A204.1 (cell line): Measurements from ENCODE around the gene HELT.

Experiments
- FAIRE-seq: peaks from 2 replicates; lab custom pipeline; 2012; peaks lifted over from hg19 to GRCh38; lab: Jason Lieb, UNC

The HELT gene

DNA sequence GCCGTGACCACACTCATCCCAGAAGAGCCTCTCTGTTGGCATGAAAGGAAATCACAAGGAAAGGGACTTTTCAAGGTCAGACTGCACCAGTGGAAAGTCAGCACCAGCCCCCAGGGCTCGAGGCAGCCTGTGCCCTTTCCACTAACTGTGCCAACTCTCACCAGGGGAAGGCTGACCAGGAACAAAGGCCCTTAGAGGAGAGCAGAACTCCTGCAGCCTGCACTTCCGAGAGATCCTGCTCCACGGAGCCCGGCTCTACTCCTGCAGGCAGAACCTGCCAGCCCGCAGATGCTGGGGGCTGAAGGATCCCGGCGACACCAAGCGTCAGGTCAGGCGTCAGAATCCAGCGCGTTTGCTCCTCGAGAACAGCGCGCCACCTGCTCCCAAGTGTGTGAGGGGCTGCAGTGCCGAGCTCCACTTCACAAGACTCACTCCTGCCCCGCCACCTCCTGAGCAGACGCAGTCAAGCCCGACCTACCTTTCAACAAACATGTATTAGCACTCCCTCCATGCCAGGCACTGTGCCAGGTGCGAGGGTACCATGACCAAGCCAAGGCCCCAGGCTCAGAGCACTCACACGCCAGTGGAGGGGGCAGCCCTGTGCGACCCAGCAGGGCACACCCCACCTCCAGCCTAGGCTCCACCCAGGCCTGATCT is 13.6 kb upstream of the HELT start:
- no peak for FAIRE-seq

DNA sequence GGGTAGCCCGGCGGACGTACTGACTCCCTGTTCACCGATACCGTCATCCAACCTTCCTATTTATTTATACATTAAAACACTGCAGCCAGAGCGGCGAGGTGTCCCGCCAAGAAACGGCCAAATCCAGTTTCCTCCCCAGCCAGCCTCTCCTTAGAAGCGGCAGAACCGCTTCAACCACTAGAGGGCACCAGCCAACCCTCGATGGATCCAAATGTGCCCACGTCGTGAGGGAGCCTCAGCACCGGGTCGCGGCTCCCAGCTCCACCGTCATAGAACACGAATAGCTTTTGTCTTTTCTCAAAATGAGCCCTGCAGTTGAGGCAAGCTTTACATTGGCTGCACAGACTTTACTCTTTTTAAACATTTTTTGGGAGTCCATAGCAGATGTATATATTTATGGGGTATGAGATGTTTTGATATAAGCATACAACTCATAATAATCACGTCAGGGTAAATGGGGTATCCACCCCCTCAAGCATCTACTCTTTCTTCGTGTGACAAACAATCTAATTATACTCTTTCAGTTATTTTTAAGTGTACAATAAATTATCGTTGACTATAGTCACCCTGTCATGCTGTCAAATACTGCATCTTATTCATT is 13.0 kb upstream of the HELT start:
- peak; percentile 40 for FAIRE-seq

DNA sequence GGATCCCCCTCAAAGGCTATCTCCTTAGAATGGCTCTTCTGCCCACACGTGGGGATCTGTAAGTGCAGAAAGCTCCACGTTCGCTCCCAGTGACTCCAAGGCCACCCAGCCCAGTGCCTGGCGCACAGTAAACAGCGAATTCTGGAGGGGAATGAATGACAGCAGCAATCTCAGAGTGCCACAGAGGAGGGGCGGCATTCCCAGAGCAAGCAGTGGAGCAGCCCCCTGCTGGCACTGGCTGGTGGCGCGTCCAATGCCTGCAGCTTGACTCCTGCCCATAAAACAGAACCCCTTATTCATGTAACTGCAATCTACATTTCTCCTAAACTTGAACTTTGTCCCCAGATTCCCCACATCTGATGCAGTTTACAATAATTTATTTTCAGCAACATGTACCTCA is 6.9 kb upstream of the HELT start:
- FAIRE-seq: no peak

DNA sequence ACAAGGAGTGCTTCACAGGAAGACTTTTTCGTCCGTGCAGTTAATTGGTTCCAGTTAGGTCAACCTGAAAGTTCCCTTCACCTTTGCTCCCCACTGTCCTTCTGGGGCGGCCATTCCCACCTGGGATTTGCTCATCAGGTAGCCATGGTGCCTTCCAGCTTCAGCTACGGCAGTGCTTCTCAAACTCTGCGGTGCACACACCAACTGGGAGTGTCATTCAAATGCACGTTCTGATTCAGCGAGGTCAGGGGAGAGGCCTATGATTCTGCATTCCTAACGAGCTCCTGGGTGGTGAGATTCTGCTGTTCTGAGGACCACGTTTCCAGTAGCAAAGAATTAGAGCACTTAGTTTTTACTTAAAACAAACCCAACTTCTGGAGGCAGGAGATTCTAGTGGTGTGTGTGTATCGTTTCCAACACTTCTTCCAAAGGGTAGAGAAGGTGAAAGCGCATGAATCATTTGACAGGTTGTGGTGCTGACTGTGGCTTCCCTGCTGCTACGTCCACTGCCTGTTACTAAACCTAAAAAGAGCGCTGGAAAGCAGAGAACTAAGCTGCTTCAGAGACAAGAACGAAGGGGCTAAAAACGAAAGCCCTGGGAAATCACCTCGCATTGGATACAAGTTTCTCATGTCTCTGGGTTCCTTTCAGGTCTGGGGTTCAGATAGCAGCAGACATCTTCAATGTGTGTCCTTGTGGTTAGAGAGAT is 4.7 kb upstream of the HELT start:
- no peak for FAIRE-seq

DNA sequence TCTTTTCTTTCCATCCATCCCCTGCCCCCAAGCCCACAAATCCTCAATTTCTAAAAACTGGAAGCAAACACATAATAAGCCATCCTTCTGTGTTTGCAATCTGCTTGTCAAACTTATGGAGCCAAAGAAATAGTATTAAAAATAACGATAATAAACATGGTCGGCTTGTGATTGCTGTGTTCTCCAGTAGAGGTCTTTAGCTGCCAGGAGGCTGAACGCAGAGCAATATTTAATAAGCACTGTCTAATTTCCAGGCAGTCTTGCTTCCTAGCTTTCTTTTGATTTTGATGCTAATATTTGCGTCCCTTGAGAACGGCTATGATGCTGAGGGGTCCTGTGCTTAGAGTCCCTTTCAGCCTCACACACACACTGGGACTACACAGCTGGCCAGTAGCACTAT is 3.2 kb upstream of the HELT start:
- FAIRE-seq: no peak

DNA sequence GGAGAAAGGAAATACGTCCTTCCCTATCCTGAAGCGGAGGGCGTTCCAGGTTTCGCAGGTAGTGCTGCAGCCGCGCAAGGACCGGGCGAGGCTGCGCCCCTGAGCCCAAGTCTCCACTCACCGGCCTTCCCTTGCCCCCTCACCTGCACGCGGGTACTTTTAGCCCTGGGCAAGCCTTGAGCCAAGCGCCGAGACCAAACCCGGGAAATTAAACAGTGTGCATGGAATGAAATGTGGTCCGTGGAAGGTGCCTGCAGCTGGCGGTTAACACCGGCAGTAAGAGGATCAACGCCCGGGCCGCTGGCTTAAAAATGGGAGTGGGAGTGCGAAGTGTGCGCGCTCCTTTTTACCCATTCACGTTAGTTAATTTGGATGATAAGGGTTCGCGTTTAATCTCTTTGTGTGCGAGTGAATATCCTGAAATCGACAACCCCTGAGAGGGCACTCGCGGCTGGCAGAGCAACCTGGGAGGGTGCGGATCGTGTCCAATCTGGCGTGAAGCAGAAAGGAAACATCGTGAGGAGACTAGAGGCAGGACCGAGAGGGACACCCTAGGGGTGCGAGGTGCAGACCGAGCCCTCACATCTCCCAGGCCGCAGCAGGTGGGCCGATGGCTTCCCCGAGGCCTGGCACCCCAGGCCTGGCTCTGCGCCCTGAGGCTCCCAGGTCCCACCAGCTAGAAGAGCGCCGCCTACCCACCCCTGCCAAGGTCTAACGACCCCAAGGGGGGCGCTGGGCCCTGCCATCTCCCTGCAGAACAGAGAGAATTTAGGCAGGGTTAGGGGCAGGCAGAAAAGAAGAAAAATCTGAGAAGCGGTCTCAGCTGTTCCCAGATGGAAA is 2.0 kb upstream of the HELT start:
- no peak for FAIRE-seq

DNA sequence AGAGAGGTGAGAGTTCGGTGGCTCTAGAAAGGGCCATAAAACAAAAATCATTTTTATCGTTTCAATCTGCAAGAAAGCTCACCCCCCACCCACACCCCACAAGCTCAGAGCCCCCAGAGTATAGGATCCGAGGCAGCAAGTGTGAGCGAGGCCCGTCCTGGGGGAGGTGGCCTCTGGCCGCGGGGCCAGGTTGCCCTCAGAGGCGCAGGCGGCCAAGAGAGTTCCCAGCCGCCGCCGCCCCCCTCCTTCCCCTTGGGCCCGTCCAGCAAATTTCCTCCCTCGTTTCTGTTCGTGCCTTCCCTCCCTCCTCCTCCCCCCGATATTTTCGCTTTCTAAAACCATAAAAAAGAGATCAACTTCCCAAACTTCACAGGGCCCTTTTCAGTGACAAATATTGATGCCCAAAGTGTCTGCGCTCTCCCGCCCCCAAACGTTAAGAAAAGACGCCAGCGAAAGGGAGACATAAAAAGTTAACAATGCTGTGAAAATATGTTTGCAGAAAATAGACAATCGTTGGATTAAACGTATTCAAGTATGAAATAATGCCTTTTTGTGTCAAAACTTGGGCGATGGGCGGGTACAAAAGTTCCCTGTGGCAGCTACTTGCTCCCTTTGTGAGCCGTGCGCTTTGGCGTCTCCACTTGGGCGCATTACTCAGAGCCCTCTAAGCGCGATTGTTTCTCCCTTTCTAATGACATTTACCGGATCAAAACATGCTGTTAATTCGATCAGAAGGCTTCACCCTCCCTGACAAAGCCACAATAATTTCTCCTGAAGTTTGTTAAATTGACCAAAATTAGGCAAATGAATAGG is 1.1 kb upstream of the HELT start:
- no peak for FAIRE-seq

DNA sequence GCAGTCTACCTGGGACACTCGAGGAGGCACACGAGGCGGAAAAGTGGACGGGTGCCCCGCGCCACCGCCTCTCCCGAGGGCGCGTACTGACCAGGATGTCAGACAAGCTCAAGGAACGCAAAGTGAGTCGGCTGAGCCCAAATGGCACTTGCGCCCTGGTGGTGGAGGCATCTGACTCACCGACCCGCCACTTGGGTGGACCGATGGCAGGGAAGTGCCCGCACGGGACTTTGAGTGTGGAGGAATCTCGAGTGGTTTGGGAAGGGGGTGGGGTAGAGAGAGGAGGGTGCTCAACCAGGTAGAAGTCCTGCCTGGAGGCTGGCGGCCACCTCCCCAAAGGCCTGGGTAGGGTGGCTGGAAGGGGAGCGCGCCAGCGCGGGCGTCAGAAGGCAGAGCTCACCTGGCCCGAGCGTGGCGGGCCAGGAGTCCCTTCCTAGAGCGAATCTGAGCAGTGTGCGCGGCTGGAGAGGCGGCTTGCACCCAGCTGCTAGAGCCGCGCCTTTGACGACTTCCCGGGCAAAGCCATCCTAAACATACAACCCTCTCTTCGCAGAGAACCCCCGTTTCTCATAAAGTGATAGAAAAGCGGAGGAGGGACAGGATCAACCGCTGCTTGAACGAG is 655 bp downstream of the HELT start:
- no peak for FAIRE-seq

DNA sequence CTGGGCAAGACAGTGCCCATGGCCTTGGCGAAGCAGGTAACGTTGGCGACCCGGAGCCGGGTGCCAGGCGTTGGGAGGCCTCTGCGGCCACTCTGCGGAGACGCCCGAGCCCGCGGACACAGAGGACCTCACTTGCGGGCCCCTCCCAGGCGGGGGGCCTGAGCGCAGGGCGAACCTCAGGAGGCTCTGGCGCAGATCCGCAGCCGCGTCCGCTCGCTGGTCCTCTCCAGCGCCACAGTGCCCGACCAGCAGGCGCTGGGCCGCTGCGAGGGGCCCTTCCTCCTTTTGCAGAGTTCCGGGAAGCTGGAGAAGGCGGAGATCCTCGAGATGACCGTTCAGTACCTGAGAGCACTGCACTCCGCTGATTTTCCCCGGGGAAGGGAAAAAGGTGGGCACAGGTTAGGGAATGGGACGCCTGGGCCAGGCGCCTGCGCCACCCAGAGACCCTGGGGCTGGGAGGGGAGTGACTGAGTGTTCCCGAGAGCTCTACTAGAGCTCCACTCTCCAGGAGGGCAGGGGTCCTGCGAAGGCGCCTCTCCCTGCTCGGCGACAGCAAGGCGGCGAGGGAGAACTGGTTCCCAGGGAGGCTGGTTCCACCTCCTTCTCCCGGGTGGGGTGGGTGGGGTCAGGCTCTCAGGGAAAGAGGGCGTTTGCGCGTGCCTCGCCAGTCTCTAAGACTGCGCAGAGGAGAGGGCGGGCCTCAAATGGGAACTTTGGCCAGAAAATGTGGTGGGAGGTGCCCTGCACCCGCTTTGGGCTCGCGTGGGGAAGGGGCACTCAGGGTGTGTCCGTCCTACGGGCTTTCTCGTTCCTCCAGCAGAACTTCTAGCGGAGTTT is 1.4 kb downstream of the HELT start:
- no peak for FAIRE-seq

DNA sequence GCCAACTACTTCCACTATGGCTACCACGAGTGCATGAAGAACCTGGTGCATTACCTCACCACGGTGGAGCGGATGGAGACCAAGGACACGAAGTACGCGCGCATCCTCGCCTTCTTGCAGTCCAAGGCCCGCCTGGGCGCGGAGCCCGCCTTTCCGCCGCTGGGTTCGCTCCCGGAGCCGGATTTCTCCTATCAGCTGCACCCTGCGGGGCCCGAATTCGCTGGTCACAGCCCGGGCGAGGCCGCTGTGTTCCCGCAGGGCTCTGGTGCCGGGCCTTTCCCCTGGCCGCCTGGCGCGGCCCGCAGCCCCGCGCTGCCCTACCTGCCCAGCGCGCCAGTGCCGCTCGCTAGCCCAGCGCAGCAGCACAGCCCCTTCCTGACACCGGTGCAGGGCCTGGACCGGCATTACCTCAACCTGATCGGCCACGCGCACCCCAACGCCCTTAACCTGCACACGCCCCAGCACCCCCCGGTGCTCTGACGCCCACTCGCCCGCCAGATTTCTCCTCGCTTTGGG is 2.1 kb downstream of the HELT start:
- no peak for FAIRE-seq

DNA sequence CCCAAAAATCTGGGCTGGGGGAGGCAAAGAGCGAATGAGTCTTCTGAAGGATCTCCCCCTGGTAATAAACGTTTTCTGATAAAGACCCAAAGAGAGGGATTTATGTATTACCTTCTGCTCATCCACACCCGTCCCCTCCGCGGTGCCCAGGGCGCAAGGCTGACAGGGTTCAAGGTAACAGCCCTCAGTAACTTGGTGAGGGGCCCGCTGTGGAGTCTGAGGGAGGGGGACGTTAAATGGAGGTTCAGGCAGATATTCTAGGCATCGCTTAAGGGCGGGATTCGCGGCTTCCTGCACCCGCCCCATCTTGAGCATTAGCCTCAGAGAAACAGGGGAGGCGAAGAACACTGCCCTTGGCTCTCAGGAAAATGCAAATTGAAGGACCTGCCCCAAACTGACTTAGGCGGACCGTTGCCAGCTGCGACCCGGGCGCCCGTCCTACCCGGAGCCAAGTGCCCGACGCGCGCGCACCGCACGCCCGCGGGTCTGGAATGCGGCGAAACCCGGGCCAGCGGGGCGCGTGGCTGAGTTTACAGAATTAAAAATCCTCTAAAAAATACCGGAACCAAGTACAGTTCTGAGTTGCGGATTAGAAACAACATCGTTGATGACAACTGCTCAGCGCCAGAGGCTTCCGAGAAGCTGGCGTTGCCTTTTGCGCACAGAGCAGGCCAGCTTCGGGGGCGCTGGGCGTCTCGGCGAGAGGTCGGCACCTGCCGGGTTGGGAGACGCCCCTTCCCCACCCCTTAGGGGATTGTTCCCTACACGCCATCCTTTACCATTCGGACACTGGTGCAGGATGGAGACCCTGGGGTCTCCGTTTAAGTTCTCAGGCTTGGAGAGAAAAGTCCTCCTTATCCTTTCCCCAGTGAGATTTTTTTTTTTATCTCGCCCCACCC is 2.8 kb downstream of the HELT start:
- FAIRE-seq: no peak

DNA sequence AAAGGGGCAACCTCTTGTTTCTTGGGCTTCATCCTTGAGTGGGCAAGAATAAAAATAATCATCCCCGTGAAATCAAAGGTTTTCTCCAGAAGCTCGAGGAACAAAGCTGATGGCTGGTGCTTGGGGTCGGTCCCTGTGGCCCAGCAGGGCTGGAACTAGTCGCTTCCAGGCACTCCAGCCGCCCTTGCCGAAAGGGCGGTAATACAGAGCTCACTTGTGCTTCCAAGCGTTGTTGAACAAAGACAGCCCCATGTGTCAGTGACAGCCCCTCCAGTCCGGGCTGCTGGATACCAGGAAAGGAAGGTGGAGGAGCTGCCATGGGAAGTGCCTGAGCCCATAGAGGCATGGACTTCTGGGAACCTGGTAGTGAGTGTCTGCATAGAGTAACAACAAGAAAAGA is 5.2 kb downstream of the HELT start:
- FAIRE-seq: no peak

DNA sequence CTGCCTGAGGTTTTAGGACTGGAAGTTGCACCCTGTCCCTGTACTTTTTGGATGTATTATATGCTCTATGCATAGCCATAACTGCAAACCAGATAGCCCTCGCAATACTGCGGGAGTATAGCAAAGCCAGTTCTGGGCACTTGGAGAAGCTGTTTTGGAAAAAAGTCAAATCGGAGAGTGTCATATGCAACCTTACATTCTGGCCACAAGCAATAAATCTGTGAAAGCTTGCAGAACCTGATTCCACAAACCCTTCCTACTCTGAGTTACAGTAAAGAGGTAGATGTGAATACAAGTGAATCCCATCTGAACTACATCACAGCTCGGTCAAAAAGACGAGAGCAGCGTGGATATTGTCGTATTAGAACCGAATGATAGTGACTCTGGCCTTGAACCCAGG is 10.3 kb downstream of the HELT start:
- FAIRE-seq: no peak

DNA sequence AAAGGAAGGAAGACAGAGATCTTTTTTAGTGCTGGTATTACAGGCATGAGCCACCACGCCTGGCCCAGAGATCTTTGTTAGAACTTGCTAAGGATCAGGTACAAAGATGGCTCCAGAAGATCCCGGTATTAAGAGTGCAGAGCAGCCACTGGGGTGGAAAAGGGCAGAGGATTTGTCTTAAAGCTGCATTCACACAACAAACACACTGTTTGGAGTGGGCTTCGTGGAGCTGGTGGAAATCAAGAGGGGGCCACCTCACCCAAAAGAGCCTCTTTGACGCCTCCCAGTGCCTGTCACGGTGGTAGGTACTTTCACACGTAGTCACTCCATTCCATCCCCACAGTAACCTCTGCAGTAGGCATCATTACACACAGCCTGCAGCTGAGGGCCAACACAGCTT is 13.3 kb downstream of the HELT start:
- no peak for FAIRE-seq

DNA sequence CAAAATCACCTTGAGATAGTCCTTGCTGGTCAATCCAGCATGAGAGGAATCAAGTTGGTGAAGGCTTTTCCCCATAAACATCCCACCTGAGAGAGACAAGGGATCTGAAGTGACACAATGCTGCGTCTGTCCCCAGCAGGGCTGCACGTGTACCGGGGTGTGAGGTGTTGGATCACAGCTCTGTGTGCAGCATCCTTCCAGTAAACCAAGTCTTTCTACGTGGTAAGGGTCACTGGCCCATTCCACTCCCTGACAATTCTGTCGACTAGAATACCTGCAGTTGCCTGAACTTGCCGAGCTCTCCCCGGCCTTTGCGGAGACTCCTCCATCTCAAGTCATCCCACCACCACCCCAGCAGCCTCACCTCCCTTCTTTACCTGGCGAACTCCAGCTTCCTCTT is 14.8 kb downstream of the HELT start:
- FAIRE-seq: no peak

DNA sequence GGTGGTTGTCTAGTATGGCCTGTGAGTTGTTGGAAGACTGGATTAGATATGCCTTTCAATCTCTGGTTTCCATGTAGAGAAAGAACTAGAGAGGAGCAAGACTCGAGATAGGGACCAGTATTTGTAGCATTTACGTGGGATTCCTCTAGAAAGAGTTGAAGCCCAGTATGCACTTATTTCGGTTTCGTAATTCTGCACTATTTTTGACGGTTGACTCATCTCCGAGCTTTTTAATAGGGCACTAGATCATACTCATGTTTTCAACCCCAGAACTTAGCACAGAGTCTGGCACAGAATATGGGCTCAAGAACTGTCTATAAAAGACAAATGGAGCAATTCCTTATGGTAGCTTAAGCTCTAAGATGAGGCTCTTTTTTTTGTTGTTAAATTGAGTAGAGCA is 15.7 kb downstream of the HELT start:
- FAIRE-seq: no peak

DNA sequence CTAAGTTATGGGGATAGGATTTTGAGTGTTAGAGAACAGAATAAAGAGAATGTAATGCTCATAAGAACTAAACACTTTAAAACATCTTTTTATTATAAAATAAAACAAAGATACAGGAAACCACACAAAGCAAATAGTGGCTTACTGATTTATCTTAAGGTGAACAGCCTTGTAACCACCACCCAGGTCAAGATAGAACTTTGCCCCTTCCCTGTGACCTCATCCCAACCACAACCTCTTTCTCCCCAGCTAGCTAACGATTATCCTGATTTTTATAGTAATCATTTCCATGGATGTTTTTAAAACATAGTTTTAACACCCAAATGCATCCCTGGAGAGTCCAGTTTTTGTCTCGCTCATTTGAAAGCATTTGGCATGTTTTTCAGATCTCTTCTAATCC is 17.0 kb downstream of the HELT start:
- FAIRE-seq: no peak

DNA sequence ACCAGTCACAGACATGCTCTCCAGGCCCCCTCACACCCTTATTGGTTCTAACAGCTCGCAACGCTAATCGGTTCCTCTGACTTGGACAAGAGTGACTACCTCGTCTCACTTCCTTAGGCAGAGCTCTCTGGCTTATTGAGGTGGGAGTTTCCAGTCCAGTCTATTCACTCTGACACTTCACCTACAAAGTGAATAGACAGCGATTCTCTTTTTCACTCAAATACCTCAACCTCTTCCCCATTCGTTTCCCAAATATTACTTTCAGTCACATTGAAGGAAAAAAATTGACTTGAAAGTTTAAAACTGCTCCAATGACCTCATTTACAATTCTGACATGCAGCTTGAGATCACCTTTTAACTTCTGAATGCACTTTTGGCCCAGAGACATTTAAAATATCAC is 17.7 kb downstream of the HELT start:
- no peak for FAIRE-seq

DNA sequence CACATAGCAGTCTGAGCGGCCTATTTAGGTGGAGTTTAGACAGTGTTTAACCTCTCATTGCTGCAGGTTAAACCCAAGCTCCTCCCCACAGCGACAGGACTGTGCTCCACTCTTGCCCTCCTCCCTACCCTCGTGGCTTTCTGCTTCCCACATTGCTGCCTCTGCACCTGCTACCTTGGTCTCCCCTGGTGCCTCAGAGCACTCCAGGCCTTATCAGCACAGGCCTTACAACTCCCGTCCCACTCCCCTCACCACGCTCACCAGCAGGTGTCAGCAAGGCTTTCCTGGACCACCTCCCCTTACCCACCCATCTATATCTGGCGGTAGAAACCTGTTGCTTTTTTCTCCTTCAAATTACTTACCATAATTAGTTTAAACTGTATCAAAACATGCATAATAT is 18.6 kb downstream of the HELT start:
- FAIRE-seq: no peak
